RPMI8226 (cell line): ENCODE data around the gene PLA2G4A.

Experiments
- DNase-seq: peaks from one replicate; pipeline ENCODE4 v3.0.0-alpha.2; 2015

PLA2G4A gene

DNA sequence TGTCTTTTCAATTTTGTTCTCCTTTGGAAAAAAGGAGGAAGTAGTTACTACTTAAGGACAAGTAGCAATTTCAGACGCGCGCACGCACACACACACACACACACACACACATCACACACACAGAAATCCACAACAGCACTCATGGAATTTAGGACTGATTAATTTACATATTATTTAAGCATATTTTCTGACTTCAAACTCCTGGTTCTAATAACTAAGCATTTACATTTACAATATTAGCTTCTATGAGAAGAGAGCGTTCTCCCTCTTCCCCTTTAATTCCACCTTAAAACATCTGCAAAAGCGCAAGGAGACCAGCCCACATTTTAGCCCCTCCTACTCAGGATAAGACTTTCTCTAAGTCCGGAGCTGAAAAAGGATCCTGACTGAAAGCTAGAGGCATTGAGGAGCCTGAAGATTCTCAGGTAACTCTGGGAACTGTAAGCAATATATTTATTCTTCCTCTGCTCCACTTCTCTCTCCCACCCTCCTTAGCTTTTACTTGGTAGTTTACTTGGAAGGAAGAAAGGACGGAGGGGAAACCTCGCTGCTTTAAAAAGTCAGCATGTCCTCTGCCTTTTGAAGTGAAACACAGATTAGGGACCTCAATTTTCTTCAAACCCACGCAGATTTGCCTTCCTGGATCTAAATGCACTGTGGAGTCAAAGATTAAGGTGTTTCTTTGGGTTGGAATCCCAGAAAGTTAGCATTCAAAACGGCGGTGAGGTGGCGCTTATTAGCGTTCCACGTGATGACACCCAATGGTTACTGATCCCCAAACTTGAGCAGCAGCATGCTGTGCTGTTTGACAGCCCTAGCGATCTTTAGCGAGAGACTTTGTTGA, at the start of gene PLA2G4A:
PLA2G4A (plus strand) TSS at position 339 of the 844 bp plus-strand sequence. CDS start 25,406 bp downstream, outside the sequence.
- DNase-seq = peak; percentile 89

- no peak for DNase-seq
Observed at GRCh38 chr1:186780076-186780475, 48.7 kb upstream of the PLA2G4A start.

DNA sequence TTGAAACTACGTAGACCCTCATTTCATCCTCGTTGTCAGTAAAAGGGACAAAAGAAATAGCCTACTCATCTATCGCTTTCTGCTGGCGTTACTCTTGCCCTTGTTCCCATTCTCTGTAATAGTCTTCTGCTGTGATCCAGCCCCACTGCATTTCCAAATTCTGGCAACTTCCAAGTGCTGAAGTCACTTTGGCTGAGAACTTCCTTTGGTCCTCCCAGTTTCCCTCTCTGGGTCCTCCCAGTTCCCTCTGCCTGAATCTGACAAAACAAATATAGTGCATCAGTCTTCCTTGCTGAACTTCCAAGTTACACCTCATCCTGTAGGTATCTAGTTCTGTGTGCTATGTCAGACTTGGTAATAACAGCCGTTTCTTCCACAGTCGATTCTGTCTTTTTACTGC, 47.0 kb upstream of the PLA2G4A start:
- no peak for DNase-seq

GRCh38 chr1:186782791-186783190, 46.0 kb upstream of the PLA2G4A start:
- no peak for DNase-seq

DNA sequence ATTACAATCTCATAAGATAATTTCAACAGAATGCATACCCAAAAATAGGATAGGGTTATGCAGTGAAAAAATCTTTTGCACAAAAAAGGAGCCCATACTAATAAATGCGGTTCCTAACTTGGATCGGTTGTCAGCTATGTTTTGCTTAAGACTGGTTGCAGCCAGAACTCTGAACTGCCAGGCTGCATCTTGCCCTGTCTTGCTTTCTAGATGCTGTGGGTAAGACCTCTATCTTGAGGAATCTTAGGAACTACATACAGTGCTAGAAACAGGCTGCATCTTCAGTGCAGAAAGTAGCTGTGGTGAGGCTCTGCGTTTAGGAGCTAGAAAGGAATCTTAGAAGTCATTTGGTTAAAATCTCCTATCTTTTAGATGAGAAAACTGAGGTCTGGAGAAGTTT, 45.6 kb upstream of the PLA2G4A start:
- DNase-seq = no peak

- DNase-seq = no peak
Observed at GRCh38 chr1:186785503-186785902, 43.2 kb upstream of the PLA2G4A start.

DNA sequence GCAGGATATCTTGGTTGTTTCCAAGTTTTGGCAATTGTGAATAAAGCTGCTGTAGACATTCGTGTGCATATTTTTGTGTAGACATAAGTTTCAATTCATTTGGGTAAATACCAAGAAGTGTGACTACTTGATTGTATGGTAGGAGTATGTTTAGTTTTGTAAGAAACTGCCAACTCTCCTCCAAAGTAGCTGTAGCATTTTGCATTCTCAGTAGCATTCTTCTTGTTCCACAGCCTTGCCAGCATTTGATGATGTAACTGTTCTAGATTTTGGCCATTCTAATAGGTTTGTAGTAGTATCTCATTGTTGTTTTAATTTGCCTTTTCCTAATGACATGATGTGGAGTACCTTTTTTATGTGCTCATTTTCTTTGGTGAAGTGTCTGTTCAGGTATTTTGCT, 38.6 kb upstream of the PLA2G4A start:
- DNase-seq = no peak

DNA sequence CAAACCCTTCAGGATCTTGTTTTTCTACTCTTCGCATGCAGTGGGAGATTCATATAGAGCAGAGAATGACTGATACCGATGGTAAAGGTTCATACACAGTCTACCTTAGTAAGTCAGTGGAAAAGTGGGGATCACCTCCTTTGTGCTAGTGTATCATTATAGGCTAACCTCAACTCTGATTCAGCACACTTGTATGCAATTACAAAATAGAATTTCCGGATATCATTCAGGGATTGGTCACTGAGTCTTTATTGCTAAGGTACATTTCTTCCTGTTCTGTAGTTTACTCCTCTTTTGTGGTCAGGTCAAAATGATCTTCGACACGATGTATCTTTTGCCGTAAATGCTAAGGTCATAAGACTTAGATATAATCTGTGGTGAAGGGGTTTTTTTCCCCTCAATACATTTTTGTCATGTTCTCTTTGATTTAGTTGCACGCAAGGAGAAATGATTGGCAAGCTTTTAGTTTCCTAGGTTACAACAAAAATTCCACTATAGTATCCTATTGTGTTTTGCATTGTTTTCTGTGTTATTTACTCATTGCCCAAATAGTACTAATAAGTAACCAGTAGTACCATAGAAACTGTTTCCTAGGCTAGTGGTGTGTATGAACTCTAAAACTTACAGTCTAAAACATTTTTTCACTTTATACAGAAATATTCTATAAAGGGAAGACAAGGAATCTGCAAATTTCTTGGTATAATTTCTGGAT, 35.7 kb upstream of the PLA2G4A start:
- DNase-seq = no peak

- DNase-seq = no peak
Observed at GRCh38 chr1:186793582-186793927, 35.2 kb upstream of the PLA2G4A start.

- no peak for DNase-seq
Observed at GRCh38 chr1:186798960-186799688, 29.6 kb upstream of the PLA2G4A start.

GRCh38 chr1:186799689-186800054, 29.1 kb upstream of the PLA2G4A start:
- no peak for DNase-seq

DNA sequence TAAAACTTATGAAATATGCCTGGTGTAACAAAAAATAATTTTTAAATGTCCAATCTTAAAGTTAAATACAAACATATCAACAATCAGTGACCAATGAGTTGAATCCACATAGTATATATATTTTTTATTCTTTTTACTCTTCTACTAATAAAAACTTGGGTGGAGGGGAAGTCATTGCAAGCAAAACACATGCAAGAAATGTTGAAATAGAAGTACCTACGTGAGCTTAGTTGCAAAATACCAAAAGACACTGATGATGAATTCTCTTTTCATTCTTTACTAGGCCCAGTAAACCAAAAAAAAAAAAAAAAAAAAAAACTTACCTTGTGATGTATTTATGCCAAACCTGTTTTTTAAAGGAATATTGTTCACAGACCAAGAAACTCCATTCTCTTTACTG, 26.4 kb upstream of the PLA2G4A start:
- no peak for DNase-seq

GRCh38 chr1:186804679-186805078, 24.1 kb upstream of the PLA2G4A start:
- DNase-seq = no peak

GRCh38 chr1:186806477-186806876, 22.3 kb upstream of the PLA2G4A start:
- DNase-seq = peak; percentile 50

GRCh38 chr1:186807163-186807562, 21.6 kb upstream of the PLA2G4A start:
- DNase-seq = no peak

DNA sequence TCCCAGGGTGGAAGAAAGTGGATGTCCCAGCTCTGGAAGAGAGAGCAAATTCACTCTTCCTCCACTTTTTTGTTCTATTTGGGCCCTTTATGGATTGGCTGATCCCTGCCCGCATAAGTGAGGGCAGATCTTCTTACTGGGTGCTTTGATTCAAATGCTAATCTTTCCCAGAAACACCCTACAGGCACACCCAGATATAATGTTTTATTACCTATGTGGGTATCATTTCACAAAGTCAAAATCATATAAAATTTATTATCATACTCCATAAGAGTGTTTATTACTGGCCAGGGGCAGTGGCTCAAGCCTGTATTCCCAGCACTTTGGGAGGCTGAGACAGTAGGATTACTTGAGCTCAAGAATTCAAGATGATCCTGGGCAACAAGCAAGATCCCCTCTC, 16.9 kb upstream of the PLA2G4A start:
- no peak for DNase-seq

GRCh38 chr1:186812570-186812969, 16.2 kb upstream of the PLA2G4A start:
- no peak for DNase-seq

DNA sequence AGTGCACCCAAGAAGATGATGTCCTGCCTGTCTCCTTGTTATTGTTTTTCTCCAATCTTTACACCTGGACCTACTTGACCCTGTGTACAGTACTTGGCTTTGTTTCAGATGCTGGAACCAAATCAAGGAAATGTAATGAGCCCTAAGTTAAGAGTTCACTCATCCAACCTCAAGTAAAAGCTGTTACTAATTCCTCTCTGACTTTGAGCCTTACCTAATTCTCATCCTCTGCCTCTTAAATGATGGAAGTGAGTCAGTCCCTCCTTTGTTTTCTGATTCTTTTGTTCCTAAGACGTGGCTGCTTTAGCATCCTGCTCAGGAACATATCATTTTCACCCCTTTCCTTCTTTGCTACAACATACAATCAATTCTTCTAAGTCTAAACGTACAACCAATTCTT, 15.3 kb upstream of the PLA2G4A start:
- DNase-seq = no peak

GRCh38 chr1:186819126-186819525, 9.6 kb upstream of the PLA2G4A start:
- peak; percentile 76 for DNase-seq

GRCh38 chr1:186819563-186819962, 9.2 kb upstream of the PLA2G4A start:
- no peak for DNase-seq

DNA sequence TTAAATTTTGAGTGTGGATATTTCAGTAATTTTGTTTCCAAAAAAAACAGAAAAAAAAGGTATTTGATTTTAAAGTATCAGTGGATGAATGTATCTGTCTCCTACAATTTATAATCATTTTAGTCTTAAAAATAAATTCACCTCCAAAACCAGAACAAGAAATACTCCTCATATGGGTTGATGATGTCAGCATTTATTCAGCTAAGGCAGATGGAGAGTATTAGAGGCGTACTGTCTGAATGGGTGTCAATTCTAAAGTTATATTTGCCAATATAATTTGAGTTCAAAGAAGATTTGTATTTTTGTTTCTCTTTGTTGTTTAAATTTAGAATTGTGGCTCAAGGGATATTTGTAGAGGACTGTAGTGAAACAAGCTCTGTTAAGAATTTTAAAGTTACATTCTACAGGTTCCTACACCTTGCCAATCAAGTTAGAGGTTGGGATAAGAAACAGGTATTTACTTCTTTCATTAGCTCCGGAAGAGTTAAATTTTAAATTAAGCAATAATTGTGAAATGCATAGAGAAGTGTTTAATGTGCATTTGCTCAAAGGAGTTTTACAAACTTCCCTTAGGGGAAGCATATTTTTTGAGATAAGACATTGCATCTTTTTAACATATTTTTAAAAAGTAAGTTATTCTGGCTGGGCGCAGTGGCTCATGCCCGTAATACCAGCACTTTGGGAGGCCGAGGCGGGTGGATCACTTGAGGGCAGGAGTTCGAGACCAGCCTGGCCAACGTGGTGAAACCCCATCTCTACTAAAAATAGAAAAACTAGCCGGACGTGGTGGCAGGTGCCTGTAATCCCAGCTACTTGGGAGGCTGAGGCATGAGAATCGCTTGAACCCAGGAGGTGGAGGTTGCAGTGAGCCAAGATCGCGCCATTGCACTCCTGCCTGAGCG, 1.2 kb downstream of the PLA2G4A start:
- peak; percentile 62 for DNase-seq

GRCh38 chr1:186831168-186831567, 2.4 kb downstream of the PLA2G4A start:
- no peak for DNase-seq
